Fibroblast of pulmonary artery (primary cell): ENCODE measurements around the gene ELOVL1.

ENCODE experiments used
- DNase-seq: peaks from one replicate; pipeline ENCODE4 v3.0.0-alpha.2; 2010; ENCODE audit warnings: low read depth
- H3K4me3 ChIP-seq: replicated peaks from 2 replicates; pipeline ENCODE4 v1.5.1; 2011; ENCODE audit warnings: low read depth, mild to moderate bottlenecking, control low read depth, low read length, moderate library complexity
- TF ChIP-seq, protein P1 (sequence below): IDR thresholded peaks from 2 replicates; pipeline ENCODE4 v1.5.1; 2011; ENCODE audit warnings: mild to moderate bottlenecking, control low read depth, low read length, inconsistent platforms; ENCODE audit errors: missing control alignments

Gene ELOVL1

DNA sequence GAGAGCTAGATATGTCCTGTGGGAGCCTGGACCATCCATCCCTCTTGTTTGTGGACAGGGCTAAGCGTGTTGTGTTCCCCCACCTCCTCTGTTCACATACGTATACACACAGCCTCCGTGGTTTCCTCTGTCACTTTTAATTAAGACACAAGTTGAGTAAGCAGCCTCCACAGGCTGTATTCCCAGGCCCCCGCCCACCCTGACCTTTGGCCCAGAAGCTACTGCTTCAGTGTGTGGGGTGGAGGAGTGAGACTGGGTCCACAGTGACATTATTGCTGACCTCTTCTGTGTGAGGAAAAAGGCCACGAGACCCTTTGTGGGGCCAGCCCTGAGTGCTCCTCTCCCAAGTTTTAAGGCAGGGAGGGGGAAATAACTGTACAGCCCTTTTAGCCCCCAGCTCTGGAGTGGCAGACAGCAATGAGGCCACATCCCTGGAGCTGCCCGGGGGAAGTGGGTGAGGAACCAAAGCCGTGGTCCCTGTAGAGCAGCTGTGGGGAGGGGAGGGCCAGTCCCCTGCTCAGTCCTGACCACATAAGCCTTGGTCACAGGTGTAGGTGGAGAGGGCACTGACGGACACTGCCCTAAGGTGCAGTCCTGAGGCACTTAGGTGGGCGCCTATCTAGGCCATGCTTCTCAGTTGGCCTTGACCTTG is 4.4 kb downstream of the ELOVL1 start:
- TF ChIP-seq, protein P1, sequence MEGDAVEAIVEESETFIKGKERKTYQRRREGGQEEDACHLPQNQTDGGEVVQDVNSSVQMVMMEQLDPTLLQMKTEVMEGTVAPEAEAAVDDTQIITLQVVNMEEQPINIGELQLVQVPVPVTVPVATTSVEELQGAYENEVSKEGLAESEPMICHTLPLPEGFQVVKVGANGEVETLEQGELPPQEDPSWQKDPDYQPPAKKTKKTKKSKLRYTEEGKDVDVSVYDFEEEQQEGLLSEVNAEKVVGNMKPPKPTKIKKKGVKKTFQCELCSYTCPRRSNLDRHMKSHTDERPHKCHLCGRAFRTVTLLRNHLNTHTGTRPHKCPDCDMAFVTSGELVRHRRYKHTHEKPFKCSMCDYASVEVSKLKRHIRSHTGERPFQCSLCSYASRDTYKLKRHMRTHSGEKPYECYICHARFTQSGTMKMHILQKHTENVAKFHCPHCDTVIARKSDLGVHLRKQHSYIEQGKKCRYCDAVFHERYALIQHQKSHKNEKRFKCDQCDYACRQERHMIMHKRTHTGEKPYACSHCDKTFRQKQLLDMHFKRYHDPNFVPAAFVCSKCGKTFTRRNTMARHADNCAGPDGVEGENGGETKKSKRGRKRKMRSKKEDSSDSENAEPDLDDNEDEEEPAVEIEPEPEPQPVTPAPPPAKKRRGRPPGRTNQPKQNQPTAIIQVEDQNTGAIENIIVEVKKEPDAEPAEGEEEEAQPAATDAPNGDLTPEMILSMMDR: no peak
- H3K4me3 ChIP-seq: no peak overlapping the region
- no peak for DNase-seq

DNA sequence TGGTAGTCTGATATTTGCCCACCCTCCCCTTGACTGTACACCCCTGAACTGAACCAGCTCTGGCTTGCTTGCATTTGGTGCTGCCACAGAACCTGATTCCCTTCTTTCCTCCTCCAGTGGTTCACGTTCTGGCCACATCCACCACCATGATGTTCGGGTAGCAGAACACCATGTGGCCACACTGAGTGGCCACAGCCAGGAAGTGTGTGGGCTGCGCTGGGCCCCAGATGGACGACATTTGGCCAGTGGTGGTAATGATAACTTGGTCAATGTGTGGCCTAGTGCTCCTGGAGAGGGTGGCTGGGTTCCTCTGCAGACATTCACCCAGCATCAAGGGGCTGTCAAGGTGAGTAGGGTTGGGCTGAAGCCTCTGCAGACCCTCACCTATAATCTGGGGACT is 7.2 kb downstream of the ELOVL1 start:
- peak overlapping the region; percentile 61 for H3K4me3 ChIP-seq
- DNase-seq: no peak
- TF ChIP-seq, protein P1: no peak

DNA sequence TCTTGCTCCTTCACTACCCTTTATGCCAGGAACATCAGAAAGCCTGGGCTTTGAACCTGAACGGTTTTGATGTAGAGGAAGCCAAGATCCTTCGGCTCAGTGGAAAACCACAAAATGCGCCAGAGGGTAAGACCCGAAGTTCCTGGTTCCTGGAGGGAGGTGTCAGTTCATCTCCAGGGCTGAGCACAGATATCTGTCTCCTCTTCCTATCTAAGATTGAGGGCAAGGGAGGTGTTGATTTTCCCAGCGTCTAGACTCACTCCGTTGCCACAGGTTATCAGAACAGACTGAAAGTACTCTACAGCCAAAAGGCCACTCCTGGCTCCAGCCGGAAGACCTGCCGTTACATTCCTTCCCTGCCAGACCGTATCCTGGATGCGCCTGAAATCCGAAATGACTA is 8.1 kb downstream of the ELOVL1 start:
- H3K4me3 ChIP-seq: peak overlapping the region; percentile 61
- TF ChIP-seq, protein P1: no peak
- no peak for DNase-seq

DNA sequence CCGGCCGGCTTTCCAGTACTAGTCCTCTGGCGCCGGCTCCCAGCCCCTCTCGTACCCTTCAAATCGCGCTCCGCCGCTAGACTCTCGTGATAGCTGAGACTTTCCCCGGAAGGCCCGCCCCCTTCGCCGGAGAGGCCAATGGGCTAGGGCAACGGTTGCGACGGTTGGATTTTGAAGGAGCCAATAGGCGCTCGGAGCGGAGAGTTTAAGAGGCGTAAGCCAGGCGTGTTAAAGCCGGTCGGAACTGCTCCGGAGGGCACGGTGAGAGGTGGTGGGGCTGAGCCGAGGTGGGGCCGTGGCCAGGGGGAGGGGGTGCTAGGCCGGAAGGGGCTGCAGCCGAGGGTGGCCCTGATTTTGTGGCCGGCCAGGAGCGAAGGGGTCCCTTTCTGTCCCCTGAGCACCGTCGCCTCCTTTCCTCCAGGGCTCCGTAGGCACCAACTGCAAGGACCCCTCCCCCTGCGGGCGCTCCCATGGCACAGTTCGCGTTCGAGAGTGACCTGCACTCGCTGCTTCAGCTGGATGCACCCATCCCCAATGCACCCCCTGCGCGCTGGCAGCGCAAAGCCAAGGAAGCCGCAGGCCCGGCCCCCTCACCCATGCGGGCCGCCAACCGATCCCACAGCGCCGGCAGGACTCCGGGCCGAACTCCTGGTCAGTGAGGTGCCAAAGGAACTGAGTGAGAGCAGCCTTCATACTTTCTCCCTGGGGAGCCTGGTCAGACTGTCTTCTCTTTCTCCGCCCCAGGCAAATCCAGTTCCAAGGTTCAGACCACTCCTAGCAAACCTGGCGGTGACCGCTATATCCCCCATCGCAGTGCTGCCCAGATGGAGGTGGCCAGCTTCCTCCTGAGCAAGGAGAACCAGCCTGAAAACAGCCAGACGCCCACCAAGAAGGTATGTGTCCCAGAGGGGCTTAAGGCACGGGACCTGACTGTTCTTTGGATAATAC is 8.8 kb downstream of the ELOVL1 start, which contains the start of gene CDC20:
CDC20 (plus strand) TSS at position 236 of the 948 bp plus-strand sequence; CDS start at position 471, 235 bp downstream.
- peak within 1 kb of the TSS; percentile 61 for H3K4me3 ChIP-seq
- peak; percentile 94 for DNase-seq
- TF ChIP-seq, protein P1: no peak

DNA sequence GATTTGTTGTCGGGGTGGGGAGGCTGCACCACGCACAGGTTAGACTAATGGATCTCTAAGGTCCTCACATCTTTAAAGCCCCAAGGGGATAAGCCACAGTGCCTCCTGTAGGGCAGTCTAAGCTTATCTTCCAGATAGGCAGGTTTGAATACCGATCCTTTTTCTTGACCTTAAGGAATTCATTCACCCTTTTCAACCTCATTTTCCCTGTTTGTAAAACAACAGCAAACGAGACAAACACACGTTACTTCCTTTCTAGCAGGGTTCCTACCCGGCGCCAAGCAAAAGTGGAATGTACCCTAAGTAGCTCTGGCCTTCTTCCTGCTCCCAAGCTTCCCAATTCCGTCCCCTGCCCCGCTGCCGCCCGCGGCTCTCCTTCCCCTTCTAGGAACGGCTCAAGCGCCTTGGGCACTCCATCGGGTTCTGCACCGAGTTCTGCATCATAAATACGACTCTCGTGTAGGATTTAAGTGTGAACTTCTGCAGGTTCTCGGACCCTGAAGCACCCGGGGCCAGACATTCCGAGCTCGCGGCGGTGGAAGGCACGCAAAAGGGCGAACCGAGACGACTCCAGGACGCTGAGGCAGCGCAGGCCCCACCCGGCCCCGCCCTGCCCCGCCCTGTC is 9.6 kb downstream of the ELOVL1 start:
- peak; percentile 49 for DNase-seq
- TF ChIP-seq, protein P1: peak; percentile 44

DNA sequence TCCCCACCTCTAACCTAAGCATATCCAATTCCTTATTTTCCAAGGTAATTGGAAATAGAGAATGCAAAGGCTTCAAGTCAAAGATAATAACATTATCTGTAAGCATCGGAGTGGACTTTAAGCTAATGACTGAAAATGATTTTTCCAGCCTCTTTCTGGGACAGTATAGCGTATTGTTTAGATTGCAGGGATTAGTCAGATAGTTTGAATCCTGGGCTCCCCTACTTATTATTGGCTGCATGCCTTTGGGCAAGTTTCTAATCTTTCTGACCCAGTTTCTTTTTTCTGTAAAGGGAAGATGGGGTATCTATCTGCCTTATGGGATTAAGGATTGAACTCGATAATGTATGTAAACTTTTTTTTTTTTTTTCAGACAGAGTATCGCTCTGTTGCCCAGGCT is 10.6 kb downstream of the ELOVL1 start:
- no peak for DNase-seq
- TF ChIP-seq, protein P1: no peak
- H3K4me3 ChIP-seq: no peak overlapping the region

More for the DNA sequence above, 9.6 kb downstream of the ELOVL1 start:
- H3K4me3 ChIP-seq: peak overlapping the region; percentile 61
